GM12891 (cell line): ENCODE results near the gene ALG10B.

Source experiments
- POLR2A ChIP-seq: IDR thresholded peaks from 2 replicates; pipeline ENCODE4 v1.6.1; 2011; ENCODE audit warnings: low read depth, low read length, control low read depth
- POLR2AphosphoS5 ChIP-seq: IDR thresholded peaks from 2 replicates; pipeline ENCODE4 v1.6.1; 2011; ENCODE audit warnings: low read depth, low read length, control low read depth

DNA sequence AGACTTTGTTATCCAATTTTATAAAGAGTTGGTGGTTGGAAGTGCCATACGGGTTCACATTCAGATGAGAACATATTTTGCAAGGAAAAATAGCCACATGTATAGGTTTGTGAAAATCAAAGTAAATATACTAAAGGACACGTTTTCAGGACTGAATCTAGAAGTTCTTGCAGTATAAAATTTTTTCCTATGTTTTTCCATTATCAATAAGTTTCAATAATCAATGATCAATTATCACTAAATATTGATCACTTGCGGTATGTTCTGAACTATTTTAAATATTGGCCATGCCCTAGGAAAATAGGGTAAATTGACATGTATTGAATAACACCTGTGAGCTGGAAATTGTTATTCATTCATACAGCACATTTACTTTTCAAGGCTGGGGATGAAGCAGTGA is 25.9 kb downstream of the ALG10B start:
- TF ChIP-seq POLR2AphosphoS5, result no peak
- no peak for TF ChIP-seq POLR2A
